HG02840 (cell line): ENCODE measurements around the gene PTPRU.

Source experiments
- ATAC-seq: cut with Tn5 transposase; IDR thresholded peaks from one replicate; pipeline ENCODE4 v1.9.1; 2021; ENCODE audit warnings: mild to moderate bottlenecking, moderate library complexity, moderate number of reproducible peaks; ENCODE audit not compliant: unreplicated experiment, low FRiP score

Gene PTPRU

DNA sequence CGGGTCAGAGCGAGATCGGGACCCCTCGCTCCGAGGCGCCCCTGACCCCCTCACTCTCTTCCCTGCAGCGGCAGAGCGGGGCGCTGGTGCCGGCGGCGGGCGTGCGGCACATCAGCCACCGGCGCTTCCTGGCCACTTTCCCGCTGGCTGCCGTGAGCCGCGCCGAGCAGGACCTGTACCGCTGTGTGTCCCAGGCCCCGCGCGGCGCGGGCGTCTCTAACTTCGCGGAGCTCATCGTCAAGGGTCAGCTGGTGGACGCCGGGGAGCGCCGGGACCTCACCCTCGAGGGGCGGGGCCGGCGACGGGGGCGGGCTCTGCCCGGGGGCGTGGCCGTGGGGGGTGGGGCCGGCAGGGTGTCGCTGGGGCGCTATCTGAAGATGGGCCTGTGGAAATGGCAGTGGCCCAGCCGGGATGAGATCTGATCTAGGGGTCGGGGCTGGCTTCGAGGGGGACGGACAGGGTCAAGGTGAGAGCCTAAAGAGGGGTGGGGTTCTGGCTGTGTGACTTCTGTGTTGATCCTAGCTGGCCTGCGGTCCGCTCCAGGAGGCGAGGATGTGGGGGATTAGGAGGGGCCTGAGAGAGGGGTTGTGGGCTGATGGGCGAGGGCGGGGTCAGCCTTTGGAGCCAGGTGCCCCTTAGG lies 23.6 kb downstream of the PTPRU start:
- no peak for ATAC-seq

DNA sequence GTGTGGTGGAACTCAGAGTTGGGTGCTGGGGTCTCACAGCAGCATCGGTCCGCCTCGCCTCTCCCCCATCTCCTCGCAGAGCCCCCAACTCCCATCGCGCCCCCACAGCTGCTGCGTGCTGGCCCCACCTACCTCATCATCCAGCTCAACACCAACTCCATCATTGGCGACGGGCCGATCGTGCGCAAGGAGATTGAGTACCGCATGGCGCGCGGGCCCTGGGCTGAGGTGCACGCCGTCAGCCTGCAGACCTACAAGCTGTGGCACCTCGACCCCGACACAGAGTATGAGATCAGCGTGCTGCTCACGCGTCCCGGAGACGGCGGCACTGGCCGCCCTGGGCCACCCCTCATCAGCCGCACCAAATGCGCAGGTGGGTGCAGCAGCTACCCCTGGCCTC lies 24.2 kb downstream of the PTPRU start:
- ATAC-seq = no peak

DNA sequence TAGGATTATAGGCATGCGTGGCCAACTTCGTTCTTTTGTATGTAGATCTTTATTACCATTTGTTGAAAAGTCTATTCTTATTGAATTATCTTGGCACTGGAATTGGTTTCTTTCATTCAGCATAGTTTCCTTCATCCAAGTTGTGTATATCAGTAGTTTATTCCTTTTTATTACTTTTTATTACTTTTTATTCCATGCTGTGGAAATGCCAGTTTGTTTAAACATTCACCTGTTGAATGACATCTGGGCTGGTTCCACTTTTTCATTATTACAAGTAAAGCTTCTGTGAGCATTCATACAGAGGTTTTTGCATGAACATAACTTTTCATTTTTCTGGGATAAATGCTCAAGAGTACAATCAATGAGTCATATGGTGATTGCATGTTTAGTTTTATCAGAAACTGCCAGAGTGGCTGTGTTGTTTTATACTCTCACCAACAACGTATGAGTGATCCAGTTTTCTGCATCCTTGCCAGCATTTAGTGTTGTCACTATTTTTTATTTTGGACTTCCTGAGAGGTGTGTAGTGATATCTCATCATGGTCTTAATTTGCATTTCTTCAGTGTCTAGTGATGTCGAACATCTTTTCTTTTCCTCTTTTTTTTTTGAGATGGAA lies 28.6 kb downstream of the PTPRU start:
- no peak for ATAC-seq

DNA sequence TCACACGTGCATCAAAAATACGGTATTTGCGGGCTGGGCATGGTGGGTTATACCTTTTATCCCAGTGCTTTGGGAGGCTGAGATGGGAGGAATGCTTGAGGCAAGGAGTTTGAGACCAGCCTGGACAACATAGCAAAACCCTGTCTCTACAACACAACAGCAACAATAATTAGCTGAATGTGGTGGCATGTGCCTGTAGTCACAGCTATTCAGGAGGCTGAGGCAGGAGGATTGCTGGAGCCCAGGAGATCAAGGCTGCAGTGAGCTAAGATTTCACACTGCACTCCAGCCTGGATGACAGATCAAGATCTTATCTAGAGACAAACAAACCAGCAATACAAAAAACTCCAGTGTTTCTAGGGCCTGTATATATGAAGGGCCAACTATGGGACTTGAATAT lies 30.6 kb downstream of the PTPRU start:
- no peak for ATAC-seq

DNA sequence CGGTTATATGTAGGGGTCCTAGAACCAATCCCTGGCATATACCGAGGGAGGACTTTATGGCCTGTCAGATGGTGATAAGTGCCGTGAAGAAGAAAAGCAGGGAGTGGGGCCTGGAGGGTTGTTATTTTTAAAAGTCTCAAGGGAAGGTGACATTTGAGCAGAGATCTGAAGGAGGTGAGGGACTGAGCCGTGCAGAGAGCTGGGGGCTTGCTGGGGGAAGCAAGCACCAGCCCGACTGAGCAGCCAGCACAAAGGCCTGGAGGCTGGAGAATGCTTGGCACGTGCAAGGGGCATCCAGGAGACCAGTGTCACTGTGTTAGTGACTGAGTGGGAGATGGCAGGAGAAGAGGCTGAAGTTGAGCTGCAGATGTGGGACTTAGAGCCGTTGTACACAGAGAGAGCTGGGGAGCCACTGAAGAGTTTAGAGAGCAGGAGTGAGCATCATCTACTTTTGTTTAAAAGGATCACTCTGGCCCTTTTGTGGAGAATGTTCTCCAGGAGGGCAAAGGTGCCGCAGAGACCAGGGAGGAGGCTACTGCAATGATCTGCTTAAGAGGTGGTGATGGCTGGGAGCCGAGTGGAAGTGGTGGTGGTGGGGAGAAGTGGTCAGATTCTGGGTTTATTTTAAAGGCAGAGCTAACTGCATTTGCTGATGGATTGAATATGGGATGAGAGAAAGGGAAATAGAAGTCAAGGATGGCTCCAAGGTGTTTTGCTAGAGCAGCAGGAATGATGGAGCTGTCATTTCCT lies 31.2 kb downstream of the PTPRU start:
- no peak for ATAC-seq

DNA sequence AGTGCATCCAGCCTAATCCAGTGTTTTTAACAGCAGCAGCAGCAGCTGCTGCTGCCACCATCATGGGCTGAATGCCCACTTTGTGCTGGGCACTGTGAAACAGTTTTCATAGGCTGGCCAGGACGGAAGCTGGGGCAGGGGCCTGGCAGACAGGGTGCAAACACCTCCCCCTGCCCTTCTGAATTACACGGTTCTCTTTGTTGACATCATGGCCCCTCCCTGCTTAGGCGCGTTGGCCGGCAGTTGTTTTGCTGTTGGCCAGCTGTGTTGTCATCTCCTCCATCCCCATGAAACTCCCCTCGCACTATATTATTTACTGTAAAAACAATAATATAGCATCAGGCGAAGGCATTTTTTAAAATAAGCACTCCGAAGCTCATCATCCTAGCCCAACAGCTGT lies 33.1 kb downstream of the PTPRU start:
- ATAC-seq = no peak

DNA sequence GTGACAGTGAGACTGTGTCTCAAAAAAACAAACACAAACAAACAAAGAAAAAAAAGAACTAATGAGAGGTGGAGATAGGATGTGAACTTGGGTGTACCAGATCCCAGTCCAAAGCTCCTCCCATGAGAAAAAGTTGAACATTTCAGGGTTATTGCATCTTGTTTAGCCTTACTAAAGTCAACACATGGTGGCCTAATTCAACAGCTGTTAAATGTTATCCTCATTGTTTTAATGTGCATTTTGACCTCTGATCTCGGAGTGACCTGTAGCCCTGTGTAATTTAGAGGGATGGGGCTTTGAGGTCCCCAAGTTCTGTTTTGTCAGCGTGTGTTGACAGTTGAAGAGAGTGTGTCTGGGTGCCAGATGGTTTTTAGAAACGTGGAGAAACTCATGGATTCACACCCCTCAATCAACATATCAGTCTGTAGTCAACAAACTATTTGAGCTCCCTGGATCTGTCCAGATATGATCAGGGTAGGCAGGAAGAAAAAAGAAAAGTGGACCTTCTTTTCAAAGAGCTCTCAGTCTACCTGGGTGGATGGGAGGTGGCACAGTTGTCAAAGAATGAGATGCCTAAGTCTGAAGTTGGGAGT lies 34.7 kb downstream of the PTPRU start:
- ATAC-seq = no peak

DNA sequence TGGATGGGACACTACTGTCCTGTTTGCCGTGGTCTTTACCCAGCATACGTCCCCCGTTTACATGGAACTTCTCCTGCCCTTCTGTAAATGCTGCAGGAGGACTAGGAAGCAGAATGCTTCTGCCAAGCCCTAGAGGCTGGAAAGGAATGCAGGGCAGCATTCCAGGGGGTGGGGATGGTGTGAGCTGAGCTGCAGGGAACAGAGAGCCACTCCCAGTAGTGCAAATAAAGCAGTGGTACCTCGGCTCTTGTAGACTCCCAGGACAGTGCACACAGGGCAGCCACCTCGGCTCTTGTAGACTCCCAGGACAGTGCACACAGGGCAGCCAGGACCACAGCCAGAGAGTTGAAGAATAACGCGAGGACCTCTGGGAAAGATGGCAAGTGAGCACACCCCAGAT lies 35.4 kb downstream of the PTPRU start:
- no peak for ATAC-seq

DNA sequence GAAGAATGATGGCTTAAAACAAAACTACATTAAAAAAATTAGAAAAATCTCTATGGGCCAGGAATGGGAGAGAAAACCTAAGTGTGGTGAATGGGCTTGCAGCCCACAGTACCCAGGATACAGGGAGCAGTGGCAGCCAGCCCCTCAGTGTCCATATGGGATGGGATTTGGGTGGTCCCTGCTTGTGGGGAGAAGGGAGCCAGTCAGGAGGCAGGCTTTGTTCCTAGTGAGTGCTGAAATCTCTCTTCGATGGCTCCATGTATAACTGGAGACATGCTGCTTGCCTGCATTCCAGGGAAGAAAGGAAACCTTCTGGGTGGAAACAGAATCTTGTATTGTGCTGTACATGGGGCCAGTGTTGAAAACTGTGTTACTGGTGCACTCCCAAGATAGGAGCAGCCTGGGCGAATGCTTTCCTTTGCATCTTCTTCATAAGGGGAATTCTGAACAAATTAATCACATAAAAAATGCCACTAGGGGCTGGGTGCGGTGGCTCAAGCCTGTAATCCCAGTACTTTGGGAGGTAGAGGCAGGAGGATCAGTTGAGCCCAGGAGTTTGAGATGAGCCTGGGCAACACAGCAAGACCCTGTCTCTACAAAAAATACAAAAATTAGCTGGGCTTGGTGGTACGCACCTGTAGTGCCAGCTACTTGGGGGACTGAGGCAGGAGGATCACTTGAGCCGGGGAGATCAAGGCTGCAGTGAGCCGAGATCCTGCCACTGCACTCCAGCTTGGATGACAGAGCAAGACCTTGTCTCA lies 36.0 kb downstream of the PTPRU start:
- ATAC-seq = no peak

DNA sequence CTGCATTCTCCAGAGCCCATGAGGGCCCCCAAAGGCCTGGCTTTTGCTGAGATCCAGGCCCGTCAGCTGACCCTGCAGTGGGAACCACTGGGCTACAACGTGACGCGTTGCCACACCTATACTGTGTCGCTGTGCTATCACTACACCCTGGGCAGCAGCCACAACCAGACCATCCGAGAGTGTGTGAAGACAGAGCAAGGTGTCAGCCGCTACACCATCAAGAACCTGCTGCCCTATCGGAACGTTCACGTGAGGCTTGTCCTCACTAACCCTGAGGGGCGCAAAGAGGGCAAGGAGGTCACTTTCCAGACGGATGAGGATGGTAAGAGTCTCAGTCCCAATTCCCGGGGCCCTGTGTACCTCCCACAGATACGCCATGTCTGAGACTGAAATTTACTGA lies 39.1 kb downstream of the PTPRU start:
- no peak for ATAC-seq

DNA sequence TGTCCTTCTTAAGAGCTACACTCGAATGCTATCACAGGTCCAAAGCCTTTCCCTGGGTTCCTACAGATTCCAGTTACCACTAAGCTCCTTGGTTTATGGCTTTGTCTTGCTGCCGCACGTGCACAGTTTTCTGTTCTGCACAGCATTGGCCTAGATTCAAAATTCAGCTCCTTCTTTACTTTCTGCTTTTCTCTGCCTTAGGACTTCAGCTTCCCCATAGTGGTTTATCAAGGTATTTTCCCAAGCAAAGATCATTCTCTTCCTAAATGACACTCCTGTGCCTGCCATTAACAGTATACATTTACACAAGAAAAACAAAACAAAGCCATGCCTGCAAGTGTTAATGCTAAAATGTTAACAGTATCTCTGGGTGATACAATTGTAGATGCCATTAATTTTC lies 41.8 kb downstream of the PTPRU start:
- ATAC-seq = no peak

DNA sequence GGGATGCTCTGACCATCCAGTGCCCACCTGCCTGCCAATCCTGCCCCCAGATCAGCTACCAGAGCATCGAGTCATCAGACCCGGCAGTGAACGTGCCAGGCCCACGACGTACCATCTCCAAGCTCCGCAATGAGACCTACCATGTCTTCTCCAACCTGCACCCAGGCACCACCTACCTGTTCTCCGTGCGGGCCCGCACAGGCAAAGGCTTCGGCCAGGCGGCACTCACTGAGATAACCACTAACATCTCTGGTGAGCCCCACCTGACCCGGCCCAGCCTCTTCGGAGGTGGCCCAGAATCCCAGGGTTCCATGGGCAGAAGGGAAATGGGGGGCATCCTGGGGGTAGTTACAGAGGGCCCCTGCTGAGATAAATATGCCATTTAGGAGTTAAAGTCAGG lies 43.1 kb downstream of the PTPRU start:
- ATAC-seq = no peak

DNA sequence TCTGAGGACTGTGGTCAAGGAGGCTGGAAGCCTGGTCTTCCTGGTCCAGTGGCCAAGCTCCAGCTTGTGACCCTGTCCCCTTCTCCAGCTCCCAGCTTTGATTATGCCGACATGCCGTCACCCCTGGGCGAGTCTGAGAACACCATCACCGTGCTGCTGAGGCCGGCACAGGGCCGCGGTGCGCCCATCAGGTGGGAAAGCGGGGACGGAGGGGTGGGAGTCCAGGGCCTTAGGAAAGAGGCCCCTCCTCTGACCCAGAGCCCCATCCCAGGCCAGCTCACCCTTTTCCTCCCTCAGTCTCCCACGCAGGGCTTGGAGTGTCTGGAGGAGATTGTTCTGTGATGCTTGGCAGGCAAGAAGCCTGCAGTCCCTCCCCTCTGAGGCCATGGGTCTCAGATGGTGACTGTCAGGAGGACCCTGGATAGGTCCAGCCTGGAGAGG lies 43.6 kb downstream of the PTPRU start:
- no peak for ATAC-seq

DNA sequence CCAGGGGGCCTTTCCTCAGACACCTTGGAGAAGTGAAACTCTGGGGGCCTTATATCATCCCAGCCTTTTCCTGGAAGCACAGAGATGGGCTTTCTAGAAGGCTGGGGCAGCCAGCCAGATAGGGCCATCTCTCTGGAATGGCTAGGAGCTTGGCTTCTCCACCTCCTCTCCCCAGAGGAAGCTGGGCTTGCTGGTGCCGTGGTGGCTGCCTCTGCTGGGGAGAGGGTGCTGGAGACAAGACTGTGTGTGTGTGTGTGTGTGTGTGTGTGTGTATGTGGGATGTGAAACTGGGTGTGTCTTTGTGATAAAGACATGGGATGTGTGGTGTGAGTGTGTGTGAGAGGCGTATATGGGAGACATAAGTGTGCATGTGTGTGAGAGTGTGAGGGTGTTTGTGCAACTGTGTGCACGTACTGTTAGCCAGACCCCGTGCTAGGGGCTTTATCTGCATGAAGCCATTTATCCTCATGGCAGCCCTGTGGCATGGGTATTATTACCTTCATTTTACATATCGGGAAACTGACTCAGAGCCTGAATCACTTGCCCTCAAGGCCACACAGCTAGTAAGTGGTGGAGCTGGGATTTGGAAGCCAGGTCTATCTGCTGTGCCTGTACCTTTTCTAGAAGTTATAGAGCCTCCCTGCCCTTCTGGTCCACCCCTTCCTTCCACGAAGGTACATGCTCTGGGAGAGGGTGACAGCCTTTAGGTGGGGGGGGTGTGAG lies 44.2 kb downstream of the PTPRU start:
- ATAC-seq = no peak

DNA sequence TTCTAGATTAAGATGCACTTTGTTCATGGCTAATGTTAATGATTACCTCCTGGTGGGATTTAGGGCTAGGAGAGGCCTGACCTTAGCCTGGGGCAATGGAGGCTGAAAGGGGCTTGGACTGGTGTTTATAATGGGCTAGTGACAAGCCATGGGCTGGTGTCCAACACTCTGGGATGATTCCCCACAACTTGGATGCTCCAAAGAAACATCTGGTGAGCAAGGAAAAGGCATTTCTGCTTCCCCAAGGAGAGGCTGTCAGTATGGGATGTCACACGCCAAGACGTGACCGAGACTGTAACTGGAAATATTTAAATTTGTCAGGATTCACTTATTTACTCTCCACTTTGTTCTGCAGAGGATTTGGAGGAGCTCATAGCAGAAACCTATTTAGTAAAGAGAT lies 45.2 kb downstream of the PTPRU start:
- no peak for ATAC-seq

DNA sequence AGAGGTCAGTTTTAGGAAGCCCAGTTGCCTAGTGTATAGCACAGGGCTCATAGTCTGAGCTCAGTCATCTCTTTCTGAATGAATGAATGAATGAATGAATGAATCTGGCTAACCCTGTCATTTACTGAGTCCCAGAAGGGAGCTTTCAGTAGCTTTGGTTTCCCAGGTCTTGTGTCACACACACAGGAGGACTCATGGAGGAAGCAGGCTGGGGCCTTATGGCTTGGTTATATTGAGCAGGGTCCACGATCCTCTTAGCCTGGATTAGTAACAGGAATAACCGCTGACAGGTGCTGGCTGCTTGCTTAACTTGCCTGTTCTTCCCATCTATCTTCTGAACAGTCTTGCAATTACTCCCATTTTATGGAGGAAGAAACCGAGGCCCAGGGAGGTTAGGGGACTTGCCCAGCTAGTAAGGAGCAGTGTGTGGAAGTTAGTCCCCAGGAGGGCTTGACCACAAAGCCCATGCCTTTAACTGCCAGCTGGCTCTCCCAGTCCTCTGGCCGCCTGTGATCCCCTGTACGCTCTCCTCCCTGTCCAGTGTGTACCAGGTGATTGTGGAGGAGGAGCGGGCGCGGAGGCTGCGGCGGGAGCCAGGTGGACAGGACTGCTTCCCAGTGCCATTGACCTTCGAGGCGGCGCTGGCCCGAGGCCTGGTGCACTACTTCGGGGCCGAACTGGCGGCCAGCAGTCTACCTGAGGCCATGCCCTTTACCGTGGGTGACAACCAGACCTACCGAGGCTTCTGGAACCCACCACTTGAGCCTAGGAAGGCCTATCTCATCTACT lies 46.0 kb downstream of the PTPRU start:
- no peak for ATAC-seq

DNA sequence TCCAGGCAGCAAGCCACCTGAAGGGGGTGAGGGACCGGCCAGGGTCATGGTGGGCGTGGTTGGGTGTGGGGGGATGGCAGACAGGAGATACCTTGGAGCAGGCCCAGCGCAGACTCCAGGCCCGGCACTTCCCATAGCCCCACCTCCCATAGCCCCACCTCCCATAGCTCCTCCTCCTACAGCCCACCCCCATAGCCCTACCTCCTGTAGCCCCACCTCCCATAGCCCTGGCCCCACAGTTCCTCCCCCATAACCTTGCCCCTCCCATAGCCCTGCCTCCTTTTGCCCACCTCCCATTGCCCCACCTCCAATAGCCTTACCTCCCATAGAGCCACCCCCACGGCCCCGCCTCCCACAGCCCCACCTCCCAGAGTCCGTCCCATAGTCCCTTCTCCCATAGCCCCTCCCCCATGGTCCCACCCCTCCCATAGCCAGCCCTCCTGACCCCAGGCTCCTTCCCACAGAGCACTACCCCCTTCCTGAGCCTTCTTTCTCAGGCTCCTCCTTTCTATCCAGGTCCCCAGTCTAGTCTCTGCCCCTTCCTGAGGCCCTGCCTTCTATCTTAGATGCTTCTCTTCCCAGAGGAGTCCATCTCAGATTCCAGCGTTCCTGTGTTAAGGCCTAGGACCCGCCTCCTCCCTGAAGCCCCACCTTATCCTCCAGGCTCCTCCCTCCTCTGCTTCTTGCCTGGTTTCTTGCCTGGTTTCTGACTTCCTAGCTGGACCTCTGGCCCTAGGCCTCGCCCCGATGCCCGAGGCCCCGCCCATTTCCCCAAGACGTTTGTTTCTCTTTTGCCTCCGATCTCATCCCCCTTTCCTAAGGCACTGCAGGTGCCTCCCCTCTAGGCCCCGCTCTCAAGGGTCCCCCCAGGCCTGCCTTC lies 46.8 kb downstream of the PTPRU start:
- ATAC-seq = no peak

DNA sequence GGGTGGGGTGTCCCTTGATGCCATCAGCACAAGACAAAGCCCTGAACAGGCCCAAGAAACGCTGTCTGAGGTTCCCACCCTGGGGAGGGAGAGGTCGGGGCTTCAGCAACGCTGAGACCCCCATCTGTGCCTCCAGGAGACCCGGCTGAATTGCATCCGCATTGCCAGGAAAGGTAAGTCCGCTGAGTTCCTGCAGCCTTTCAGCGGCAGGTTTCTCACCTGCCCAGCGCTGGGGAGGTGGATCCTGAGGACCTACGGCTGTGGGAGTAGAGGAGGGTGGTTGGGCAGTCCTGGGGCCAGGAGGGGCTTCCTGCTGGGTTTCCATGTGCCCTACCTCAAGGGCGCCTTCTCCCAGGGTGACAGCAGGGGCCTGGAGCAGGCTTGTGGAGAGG lies 47.5 kb downstream of the PTPRU start:
- no peak for ATAC-seq
